HG02678 (cell line): ENCODE measurements around the gene TRAPPC3.

Experiments used
- ATAC-seq: cut with Tn5 transposase; IDR thresholded peaks from one replicate; pipeline ENCODE4 v1.9.1; 2021; ENCODE audit warnings: mild to moderate bottlenecking, moderate library complexity; ENCODE audit not compliant: unreplicated experiment

TRAPPC3 gene

DNA sequence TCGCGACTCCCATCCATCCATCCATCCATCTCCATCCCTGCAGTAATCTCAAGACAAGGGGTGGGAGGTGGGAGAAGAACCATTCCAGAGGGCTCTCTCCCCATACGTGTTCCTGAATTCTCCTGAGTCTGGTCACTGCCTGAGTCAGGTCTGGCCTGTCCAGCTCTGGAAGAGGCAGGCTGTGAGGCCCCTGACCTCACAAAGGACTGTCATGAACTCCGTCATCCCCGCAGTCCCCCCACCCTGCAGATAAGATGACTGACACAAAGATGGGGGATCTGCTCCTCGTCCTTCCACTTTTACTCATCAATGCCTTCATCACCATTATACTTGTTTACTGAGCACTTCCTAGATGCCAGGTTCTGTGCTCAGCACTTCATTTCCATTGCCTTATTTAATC lies 5.0 kb upstream of the TRAPPC3 start:
- no peak for ATAC-seq

DNA sequence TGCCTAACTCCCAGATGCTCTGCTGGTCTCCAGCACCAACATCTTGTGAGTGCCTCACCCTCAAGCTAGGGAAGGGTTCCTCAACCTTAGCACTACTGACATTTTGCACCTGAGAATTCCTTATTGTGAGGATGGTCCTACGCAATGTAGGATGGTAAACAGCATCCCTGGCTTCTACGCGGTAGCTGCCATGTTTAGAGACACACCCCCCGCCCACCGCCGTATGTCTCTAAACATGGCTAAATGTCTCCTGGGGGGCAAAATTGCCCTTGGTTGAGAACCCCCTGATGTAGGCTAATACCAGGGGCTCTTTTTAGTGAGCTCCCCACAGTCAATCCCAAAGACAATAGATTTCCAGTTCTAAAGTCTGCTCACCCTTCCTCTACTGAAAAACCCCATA lies 4.2 kb upstream of the TRAPPC3 start:
- ATAC-seq = no peak

DNA sequence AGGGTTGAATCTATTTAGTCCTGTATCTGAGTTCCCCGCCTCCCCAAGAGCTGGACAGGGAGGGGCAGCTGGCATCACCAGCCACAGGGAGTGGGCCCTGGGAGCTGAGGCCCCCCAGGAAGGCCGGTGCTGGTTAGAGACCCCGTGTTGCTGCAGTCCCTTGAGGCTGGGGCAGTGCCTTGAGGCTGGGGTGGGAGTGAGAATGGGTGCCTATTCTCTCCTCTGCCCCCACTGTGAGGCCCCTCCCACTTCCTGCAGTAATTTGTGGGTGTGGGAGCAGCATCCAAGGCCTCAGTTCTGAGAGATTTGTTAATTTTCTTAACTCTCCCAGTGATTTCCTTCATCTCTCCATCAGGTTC lies 2.5 kb upstream of the TRAPPC3 start:
- ATAC-seq = no peak

DNA sequence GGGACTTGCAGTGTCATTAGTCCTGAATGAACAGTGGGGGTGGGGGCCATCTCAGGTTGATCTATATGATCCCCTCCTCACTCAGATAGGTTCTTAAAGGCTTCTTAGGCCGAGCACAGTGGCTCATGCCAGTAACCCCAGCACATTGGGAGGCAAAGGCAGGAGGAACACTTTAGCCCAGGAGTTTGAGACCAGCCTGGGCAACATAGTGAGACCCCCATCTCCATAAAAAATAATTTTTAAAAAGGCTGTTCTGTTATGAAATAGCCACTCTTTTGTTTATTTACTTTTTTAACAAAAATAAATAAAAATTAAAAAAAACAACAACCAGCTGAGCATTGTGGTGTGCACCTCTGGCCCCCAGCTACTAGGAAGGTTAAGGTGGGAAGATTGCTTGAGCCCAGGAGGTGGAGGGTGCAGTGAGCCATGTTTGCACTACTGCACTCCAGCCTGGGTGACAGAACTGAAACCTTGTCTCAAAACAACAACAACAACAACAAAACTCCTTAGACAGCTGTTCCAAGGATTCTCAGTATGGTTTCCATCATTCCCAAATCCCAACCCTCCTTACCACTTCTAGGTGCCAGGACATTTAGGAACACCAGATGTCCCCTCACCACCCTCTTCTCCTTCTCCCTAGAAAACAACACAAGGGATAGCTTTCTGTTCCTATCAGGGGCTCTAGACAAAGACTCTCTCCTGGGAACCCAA lies 2.0 kb upstream of the TRAPPC3 start:
- ATAC-seq = no peak

DNA sequence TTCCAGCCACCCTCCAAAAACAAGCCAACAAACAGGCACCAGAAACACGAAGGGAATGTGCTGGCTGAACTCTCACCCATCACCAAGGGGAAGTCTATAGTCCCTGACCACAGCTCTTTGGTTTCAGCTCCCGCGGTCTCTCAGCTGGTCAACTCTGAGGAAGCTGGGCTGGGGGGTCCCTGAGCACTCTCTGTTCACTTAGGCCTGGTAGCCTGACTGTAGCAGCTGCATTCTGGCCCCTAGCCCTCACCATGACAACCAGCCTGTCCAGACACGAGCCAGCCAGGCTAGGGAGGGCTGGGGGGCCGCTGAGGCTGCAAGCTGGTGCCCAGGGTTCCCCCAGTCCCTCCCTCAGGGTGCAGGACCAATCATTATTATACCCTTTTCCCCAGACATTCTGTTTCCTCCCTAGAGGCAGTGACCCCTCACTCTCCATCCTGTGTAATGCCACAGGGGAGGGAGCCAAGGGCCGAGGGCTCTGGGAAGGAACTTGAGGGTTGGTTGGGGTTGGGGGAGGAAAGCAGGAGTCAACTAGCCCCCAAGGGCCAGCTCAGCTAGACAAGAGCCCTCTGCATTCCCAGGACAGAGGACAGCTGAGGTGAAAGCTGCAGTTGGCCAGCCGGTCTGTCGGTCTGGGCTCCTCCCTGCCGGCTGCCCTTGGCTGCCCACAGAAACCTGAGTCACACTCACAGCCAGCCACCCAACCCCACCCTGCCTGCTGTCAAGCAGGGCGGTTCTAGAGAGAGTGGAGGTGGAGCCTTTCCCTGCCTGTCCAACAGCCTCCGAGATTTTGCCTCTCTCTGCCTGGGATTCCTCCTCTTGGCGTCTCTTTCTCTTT lies 1.2 kb upstream of the TRAPPC3 start:
- ATAC-seq = peak; percentile 44

DNA sequence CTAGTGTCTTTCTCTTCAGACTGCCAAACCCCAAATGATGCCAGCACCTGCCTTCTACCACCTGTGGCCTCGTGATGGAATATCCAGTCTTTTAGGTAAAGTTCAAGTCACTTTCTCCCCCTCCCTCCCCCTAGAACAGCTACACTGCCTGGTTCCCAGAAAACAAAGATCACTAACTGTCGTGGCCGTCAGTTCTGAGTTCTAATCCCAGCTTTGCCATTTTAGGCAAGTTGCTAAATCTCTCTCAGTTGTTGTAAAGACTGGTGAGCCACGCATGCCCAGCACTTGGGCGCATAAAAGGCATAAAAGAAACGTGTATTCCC lies 648 bp upstream of the TRAPPC3 start:
- ATAC-seq = no peak

DNA sequence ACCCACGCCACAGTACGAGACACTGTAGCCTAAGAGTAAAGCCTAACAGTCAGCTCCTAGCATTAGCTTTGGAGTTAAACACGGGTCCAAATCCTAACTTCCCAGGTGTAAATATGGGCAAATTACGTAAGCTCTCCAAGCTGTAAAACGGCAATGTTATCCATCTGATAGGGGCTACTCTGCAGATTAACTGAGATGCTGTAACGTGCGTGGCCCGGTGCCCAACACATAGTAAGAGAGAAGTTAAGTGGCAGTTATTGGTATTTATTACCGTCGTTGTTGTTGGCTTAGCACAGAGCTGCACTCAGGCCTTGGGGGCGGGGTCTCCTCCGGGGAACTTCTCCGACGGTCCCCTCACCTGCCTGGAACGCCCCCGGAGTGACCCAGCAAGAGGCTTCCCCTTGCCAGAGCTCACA lies 457 bp downstream of the TRAPPC3 start:
- no peak for ATAC-seq

DNA sequence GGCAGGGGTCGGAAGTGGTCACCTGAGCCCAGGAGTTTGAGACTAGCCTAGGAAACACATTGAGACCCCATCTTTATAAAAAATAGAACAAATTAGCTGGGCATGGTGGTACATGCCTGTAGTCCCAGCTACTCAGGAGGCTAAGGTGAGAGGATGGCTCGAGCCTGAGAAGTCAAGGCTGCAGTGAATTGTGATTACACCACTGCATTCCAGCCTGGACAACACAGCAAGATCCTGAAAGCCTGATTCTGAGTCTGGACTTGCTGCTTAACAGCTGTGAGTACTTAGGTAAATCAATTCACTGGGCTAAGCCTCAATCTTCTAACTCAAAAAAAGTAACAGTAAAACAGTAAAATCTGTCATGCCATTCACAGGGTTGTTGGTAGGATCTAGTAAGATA lies 4.9 kb downstream of the TRAPPC3 start:
- no peak for ATAC-seq

DNA sequence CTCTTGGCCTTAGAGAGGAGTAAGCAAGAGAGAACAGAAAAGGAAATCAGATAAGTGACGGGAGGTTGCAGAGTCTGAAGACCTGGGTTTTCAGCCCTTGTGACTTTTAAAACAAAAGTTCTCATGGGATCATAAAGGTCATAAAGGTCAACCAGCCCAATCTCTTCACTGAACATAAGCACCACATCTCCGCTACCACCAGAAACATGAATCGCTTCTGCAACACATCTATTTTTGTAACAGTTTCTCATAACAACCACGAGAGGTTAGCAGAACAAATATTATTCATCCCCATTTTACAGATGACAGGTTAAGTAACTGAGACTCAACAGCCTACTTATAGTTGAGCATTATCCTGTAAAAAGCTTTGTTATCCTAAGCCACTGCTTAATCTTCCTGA lies 5.9 kb downstream of the TRAPPC3 start:
- no peak for ATAC-seq

DNA sequence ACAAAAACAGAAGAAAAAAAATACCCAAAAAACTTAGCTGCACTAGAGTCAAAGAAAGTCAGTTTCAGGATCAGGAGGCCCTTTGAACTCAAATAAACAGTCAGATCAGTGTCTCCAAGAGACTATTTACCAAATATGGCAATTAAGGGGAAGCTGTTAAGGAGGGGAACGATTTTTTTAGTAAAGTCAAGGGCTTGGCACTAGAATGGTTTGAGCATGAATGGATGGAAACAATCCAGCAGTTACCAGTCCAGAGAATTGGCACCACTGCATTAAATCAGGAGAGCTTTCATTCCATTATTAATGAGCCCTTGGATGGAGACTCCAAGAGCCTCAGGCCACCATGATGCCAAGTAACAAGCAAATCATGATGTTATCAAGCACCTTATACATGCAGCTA lies 7.2 kb downstream of the TRAPPC3 start:
- no peak for ATAC-seq

DNA sequence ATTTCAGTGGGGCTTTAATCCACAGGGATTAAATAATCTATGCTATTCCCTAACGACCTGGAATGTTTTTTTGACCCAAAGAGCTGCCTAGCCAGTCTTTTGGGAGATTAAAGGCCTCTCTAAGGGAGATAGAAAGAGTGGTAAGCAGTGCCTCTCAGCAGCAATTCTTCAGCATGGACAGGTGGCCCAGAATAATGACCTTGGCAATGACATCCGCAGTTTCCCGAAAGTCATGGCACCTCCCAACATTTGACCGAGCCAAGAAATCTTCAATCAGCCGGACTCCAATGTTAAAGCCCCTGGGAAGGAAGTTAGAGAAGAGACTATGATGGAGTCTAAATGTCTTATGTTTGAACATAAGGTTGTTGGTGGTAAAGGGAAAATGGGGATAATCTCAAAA lies 9.8 kb downstream of the TRAPPC3 start:
- no peak for ATAC-seq

DNA sequence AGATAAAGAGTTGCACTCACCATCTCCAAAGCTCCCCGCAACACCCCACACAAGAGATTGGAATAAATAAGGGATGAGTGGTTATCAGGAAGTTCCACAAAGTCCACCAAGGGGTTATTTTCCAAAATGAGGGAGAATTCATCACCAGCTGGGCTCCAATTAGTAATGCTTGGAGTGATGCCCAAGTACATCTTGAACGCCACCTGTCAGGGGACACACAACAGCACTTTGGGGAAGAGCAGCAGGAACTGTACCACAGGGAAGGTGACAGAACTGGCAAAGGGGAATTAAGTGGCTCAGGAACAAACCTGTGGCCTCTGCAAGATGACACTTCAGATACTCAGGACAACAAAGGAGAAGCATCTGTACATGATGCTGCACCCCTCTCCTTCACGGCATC lies 11.5 kb downstream of the TRAPPC3 start:
- ATAC-seq = no peak

DNA sequence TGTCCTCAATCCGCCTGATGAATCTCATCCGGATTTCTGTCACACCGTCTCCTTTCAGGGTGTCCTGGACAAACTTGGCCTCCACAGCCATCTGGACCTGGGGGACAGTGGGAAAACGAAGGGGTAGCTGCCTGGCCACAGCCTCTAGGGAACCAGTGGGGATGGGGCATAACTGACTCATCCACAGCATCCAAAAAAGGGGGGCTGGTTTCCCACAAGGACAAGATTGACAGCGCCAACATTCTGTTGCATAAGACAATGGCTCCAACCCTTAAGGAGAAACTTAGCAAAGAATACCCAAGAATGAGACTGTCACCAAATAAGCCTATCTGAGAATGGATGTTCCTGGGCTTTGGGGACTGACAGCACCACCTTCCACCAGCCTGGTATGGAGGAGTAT lies 12.1 kb downstream of the TRAPPC3 start:
- no peak for ATAC-seq

DNA sequence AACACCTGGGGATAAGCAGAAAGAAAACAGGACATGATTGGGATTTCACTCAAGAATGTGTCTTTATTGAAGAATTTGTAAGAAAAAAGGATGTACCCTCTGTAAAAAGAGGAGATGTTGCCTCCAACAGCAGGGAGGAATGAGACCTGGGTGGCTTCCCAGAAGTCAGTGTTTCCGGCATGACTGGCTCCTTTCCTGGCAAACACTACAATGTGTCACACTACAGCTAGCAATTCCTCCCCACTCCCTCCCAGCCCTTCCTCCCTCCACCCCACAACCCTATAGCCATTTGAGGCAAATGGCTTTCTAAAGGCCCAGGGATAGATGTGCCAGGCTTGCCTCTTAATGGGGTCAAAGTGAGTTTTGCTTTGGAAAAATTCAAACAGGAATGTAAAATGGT lies 12.8 kb downstream of the TRAPPC3 start:
- ATAC-seq = no peak

DNA sequence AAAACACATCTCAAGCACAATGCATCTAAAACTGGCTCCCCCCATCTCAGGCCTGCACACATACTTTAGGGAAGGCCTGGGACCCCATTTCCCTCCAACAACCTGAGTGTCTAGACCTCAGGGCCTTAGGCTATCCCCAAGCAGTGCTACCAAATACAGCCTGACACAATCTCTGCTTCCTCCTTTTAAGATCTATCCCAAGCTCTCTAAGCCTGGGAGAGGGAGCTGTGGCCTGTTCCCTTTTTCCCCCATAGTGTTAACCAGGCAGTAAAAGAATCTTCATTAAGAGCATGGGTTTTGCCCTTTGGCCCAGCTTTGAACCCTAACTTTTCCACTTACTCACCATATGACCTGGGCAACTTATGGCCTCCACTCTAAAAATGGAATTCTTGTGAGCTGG lies 13.5 kb downstream of the TRAPPC3 start:
- ATAC-seq = no peak

DNA sequence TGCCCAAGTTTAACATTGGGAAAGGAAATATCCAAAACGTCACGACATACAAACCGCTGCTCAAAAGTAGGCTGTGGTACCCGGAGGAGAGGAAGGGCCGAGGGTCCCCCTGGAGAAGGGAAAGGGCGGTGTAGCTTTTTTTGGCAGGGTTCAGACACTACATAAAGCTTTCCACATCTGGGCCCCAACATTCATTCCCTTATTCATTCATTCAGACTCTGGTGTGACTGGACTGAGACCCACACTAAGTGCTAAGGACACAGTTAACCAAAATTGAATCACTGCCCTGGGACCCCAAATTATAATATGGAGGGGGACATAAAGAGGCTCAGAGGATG lies 14.0 kb downstream of the TRAPPC3 start:
- no peak for ATAC-seq

DNA sequence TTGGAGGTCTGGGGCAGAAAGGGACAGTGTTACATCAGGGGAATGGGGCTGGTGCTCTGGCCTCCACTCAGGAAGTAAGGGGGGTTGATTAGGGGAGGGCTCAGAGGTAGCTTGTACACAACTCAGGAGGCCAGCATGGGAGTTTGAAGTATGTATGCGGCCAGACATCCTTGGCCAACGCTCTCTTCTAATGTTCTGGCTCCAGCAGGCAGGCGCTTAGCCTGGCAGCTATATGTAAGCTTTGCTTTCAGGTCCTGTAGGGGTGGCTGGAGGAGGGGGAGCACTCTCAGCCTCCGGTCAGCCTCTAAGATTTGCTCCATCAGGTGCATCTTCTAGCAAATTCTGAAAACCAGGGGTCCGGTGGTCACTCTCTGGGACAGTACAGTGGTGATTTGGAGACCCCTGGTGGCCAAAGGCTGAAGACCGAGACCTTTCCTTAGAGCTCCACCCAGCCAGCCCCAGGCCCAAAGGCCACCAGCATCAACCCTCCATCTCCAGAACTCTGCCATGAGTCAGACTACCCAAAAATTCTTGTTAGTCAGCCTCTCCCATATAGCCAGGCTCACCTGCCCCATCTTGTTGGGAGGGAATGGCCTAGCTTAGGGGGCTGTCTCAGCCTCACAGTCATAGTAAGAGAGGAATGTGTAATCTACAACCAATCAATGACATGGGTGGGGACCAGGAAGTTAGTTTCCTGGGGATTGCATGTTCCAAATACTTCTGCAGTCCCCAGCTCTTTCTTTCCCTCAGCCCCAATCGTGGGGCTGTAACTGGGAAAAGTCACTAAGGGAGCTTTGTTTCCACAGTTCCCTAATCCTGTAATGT lies 14.6 kb downstream of the TRAPPC3 start:
- no peak for ATAC-seq

DNA sequence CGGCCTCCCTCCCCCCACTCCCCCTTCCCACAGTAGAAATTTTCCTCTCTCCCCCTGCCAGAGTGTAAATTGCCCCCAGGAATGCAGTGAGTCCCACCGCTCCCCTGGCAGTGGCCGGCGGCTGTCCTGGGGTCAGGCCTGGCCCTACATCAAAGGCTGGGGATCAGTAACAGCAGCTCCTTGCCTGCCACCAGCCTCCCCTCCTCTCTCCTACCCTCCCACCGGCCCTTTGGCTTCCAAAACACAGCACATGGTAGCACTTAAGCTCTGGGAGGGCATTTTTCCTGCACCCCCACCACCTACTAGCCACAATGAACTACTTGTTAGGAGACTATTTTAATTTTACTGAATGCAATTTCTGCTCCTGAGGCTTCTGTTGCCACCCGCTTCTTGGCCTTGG lies 15.3 kb downstream of the TRAPPC3 start:
- ATAC-seq = no peak

DNA sequence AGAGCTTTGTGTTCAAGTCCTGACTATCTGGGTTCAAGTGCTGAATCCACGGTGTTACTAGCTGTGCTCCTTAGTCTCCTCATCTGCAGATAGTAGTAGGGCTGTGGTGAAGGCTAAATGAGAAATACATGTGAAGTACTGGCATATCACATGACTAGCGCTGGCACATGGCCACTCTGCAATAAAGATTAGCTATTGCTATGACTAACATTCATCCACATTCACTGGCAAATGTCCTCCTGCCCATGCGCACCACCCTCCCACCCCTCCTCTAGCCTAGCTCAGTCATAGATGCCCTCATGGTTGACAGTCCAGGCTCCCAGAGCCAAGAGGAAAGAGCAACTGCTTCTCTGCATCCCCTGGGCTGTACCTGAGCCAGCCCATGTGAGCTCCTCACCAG lies 15.8 kb downstream of the TRAPPC3 start:
- no peak for ATAC-seq

DNA sequence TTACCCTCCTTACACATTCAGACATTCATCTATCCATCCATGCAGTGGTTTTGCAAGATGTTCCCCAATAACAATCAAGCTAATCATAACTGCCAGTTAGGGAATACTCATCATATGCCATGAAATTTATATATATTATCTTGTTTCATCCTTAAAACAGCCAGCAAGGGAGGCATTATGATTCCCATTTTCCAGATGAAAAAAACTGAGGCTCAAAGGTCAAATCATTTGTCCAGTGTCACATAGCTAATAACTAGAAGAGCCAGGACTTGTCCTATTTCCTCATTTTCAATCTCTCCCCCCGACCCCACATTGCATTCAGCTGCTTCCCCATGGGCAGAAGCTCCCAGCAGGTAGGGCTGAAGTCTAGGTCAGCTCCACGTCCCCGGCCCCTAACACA lies 17.3 kb downstream of the TRAPPC3 start:
- no peak for ATAC-seq

DNA sequence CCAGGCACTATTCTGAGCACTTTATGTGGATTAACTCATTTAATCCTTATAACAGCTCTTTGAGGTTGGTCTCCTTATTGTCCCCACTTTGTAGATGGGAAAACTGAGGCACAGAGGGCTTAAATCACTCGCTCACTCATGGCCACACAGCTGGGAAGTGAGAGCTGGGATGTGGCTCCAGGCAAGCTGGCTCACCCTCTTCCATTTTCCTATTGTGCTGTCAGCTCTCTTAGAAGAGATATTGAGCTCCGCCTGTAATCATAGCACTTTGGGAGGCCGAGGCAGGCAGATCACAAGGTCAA lies 20.4 kb downstream of the TRAPPC3 start:
- no peak for ATAC-seq
